ENCODE data around the gene PCDHGA11.
"Not testable (repeated sequence)": the region's sequence is repeated elsewhere in the genome, so short reads cannot be mapped to it uniquely, and the experiment has no call there.

The PCDHGA11 gene

GRCh38 chr5:141431286-141431685, 10.4 kb downstream of the PCDHGA11 start:
- DNase-seq (ENCODE audit: low read depth, low spot score): no peak

GRCh38 chr5:141432308-141432707, 11.5 kb downstream of the PCDHGA11 start:
- DNase-seq (ENCODE audit: low read depth, low spot score): not testable (repeated sequence)

- DNase-seq (ENCODE audit: low read depth, low spot score): not testable (repeated sequence)
Measured at GRCh38 chr5:141432726-141433125, 11.9 kb downstream of the PCDHGA11 start.

GRCh38 chr5:141434006-141434405, 13.2 kb downstream of the PCDHGA11 start:
- no peak for DNase-seq (ENCODE audit: low read depth, low spot score)

- DNase-seq (ENCODE audit: low read depth, low spot score): no peak
Measured at GRCh38 chr5:141437221-141437620, 16.4 kb downstream of the PCDHGA11 start.

- no peak for DNase-seq (ENCODE audit: low read depth, low spot score)
Measured at GRCh38 chr5:141439411-141440141, 18.7 kb downstream of the PCDHGA11 start.

- DNase-seq (ENCODE audit: low read depth, low spot score): no peak
Measured at GRCh38 chr5:141440341-141440740, 19.5 kb downstream of the PCDHGA11 start.

GRCh38 chr5:141441571-141442170, 20.8 kb downstream of the PCDHGA11 start:
- no peak for DNase-seq (ENCODE audit: low read depth, low spot score)

- DNase-seq (ENCODE audit: low read depth, low spot score): no peak
Measured at GRCh38 chr5:141465351-141465750, 44.5 kb downstream of the PCDHGA11 start.

Measured in smooth muscle cell of the brain vasculature (primary cell).